SK-N-MC (cell line): ENCODE measurements around the gene PLD3.

Experiments
- EZH2 ChIP-seq: fragments of 200-600 bp; sonication (generic); IDR thresholded peaks from one replicate; pipeline ENCODE4 v1.6.1; 2017; ENCODE audit warnings: antibody characterized with exemption
- FOXP2 ChIP-seq: optimal IDR thresholded peaks from 2 replicates; pipeline ENCODE3; 2011; ENCODE audit warnings: mild to moderate bottlenecking, moderate library complexity; ENCODE audit not compliant: insufficient read depth; ENCODE audit errors: extremely low read length, control extremely low read depth
- POLR2AphosphoS5 ChIP-seq: IDR thresholded peaks from 2 replicates; pipeline ENCODE4 v1.6.1; 2012; ENCODE audit warnings: mild to moderate bottlenecking, low read depth, low read length, borderline replicate concordance

DNA sequence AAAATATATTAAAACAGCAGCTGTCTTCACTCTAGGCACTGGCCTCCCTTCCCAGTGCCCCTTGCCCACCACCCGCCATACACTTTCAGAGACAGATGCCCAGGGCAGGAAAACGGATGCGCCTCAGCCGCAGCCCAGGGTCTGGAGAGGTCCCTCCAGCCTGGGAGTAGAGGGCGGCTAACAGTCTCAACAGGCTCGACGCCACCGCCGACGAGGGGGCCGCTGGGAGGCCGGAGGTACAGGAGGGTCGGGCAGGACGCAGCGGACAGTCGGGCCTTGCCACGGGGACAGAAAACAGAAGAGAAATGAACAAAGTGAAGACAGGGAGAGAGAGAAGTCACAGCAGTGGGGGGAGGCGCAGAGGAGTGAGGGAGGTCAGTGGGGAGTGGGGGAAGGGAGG lies 27.4 kb upstream of the PLD3 start:
- TF ChIP-seq EZH2 (no peak), POLR2AphosphoS5 (no peak), FOXP2 (no peak)
